GM18498 (cell line): Measurements from ENCODE around the gene RAE1.
"Not testable (repeated sequence)": the region's sequence is repeated elsewhere in the genome, so short reads cannot be mapped to it uniquely, and the experiment has no call there.

Experiments
- ATAC-seq: cut with Tn5 transposase; IDR thresholded peaks from one replicate; pipeline ENCODE4 v1.9.1; 2021; ENCODE audit warnings: mild to moderate bottlenecking, moderate library complexity; ENCODE audit not compliant: unreplicated experiment

The RAE1 gene

GRCh38 chr20:57326667-57327455, 24.2 kb upstream of the RAE1 start:
- ATAC-seq: no peak

- ATAC-seq: no peak
These were observed 23.2 kb upstream of the RAE1 start for GRCh38 chr20:57327820-57328219.

DNA sequence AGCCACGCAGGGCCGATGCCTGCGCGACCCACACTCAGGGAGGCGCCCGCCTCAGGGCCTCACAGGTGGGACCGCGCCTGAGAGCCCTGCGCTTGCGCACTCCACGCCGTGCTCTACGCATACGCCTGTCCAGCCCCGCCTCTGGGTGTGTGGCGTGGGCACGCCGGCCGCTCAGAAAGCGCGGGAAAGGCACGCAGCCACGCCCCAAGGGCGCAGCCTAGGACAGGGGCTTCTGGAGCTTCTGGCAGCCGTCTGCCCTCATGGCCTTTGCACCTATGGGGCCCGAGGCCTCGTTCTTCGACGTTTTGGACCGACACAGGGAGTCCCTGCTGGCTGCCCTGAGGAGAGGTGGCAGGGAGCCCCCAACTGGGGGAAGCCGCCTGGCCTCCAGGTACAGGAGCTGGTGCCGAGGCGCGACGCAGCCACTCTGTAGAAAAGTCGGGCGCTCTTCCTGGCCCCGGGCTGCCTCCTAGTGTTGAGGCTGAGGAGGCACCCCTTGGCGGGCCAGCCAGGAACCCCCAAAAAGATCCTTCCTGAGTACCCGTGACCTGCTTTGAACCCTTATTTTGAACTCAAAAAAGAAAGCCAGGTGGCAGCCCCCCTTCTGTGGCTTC, 21.3 kb upstream of the RAE1 start, which contains the start of gene SPO11:
Gene SPO11 (plus strand): TSS at position 196 of the 614 bp plus-strand sequence. CDS start 65 bp downstream, at position 261.
- ATAC-seq: no peak

GRCh38 chr20:57330998-57331397, 20.1 kb upstream of the RAE1 start:
- ATAC-seq: no peak

DNA sequence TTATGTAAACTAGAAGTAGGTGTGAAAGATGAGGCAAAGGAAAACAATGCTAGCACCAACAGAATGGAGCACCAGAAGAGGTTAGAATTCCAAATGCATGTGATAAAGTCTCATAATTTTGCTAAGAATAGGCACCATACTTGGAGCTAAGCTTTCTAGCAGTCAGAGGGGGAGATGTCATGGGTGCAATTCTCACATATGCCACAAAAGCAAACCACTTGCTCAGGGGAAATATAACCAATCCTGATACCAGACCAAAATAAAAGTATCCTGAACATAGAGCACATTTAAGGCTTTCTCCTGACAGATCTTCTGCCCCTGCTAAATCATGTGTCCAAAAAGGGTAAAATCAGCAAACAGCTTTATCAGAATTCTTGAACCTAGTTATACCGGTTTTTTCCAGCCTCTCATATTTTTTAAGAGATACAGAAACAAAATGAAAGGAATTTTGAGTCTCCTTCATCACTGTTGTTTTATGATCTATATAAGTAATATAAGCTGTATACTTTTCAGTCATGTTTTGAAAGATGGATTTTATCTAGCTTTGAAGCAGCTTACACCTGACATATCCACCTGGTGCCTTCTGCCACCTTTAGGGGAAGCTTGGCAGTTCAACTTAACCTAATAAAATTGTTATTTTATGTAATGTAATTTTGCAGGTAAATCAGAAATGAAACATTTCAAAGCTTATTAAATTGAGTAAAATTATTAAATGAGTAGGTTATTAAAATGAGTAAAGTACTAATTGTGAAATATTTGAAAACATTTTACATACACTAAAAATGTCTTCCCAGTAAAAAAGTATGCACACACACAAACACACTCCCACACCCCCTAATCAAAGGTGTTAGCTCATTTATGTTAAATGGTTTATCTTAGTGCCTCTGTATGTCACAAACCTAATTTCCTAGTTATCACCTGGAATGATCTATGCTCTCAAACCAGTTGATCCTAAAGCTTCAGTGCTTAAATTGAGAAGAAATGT, 18.7 kb upstream of the RAE1 start:
- no peak for ATAC-seq

DNA sequence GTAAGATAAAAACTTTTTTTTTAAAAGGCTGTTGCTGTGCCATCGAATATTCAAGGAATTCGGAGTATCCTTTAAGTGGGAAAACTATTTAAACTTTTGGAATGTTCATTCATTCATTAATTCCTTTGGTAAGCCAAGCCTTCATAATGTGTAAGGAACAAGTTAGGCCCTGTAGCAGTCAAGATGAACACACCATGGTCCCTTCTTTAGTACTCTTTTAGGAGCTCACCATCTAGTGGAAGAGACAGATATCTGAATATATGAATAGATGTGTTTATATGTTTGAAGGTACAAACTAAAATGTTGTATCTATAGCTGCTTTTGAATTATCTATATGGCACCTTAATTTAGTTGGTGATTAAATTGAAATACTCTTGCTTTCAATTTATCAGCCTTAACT, 15.7 kb upstream of the RAE1 start:
- ATAC-seq: no peak

DNA sequence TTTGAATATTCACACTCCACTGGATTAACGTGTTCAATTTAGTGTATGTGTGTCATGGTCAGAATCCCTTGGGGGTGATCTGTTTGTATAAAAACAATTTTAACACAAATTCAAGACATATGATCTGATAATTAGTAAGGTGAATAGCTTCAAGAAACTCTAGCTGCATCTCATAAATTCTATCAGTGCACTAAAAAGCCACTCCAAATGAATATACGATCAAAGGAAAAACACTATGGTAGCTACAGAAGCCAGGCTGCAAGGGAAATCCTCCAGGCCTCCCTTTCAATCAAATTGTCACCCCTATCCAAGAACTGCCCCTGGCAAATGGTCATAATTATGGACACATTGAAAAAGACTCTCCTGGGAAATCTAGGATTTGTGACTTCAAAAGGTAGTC, 9.4 kb upstream of the RAE1 start:
- ATAC-seq: no peak

- ATAC-seq: no peak
These were observed 8.2 kb upstream of the RAE1 start for GRCh38 chr20:57342829-57343228.

DNA sequence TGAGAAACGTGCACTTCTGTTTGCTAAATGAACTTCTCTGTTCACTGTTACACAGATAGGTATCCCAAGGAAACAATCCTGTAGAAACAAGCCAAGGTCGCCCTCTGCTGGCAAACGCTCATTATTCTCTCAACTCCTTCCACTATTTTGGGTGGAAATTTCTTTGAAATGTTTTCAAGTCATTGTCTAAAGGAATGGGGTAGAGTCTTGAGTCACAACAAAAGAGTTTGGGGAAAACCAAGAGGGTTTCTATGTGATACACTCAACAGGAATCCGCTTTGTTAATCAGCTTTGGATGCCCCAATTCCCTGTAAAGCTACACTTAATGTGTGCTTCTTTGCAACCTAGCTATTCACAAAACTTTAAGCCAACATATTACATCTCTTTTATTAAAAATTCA, 4.6 kb upstream of the RAE1 start:
- ATAC-seq: no peak

GRCh38 chr20:57347393-57347792, 3.7 kb upstream of the RAE1 start:
- ATAC-seq: no peak

DNA sequence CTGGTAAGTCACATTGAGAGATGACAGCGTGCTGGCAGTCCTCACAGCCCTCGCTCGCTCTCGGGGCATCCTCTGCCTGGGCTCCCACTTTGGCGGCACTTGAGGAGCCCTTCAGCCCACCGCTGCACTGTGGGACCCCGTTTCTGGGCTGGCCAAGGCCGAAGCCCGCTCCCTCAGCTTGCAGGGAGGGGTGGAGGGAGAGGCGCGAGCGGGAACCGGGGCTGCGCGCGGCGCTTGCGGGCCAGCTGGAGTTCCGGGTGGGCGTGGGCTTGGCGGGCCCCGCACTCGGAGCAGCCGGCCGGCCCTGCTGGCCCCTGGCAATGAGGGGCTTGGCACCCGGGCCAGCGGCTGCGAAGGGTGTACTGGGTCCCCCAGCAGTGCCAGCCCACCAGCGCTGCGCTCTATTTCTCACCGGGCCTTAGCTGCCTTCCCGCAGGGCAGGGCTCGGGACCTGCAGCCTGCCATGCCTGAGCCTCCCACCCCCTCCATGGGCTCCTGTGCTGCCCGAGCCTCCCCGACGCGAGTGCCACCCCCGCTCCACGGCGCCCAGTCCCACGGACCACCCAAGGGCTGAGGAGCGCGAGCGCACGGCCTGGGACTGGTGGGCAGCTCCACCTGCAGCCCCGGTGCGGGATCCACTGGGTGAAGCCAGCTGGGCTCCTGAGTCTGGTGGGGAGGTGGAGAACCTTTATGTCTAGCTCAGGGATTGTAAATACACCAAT, 2.7 kb upstream of the RAE1 start:
- not testable (repeated sequence) for ATAC-seq

- ATAC-seq: not testable (repeated sequence)
These were observed 2.0 kb upstream of the RAE1 start for GRCh38 chr20:57348922-57349574.

- no peak for ATAC-seq
These were observed 859 bp upstream of the RAE1 start for GRCh38 chr20:57350081-57350710.

DNA sequence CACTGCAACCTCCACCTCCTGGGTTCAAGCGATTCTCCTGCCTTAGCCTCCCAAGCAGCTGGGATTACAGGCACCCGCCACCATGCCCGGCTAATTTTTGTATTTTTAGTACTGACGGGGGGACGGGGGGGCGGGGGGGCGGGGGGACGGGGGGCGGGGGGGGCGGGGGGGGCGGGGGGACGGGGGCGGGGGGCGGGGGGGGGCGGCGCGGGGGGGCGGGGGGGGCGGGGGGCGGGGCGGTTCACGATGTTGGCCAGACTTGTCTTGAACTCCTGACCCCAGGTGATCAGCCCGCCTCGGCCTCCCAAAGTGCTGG, 371 bp upstream of the RAE1 start:
- not testable (repeated sequence) for ATAC-seq

GRCh38 chr20:57352305-57352704, 1.2 kb downstream of the RAE1 start:
- ATAC-seq: no peak

- ATAC-seq: no peak
These were observed 2.3 kb downstream of the RAE1 start for GRCh38 chr20:57353351-57353750.

DNA sequence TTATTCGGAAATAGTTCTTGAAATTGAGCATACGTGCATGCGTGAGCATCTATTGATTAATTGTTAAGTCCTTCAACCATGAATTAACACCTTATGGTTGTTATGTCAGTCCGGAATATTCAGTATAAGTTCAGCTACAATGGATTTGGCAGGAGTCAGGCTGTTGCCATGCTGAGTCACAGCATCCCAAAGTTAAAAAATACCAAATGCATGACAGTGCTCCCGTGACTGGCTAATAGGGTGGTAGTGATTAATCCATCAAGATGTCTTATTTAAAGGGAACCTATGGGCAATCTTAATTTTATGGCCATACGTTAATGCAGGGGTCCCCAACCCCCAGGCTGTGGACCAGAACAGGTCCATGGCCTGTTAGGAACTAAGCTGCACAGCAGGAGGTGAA, 10.5 kb downstream of the RAE1 start:
- no peak for ATAC-seq

GRCh38 chr20:57364451-57364850, 13.4 kb downstream of the RAE1 start:
- no peak for ATAC-seq

- no peak for ATAC-seq
These were observed 18.5 kb downstream of the RAE1 start for GRCh38 chr20:57369596-57369995.

DNA sequence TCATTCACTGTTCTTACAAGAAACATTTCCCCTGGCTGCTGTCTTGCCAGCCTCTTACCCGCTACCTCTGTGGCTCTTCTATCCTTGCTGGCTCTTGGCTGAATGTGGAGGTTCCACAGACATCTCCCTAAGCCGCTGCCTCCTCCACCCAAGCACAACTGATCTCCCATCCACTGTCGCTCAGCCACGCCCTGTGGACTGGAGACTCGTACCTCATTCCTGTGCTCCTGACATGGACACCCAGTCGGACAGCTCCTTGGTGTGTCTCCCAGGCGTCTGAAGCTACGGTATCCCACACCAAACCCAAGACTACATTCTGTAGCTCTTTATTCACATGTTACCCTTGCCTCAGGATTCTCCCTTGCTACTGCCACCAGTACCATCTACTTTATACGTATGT, 19.3 kb downstream of the RAE1 start:
- no peak for ATAC-seq
